Stimulated activated CD8-positive, alpha-beta memory T cell treated with anti-CD3 and anti-CD28 coated beads, Interleukin-15, amount 100 ng/mL, for 4 hours (primary cell): Measurements from ENCODE around the gene LPXN.

Experiments
- DNase-seq, 2 donors: peaks; one replicate each; pipeline ENCODE4 v3.0.0-alpha.2; 2020; ENCODE audit warnings: low read depth in 2 of 2

LPXN gene

GRCh38 chr11:58524232-58525036, 51.2 kb downstream of the LPXN start:
- no peak for DNase-seq

- DNase-seq: no peak
Observed at GRCh38 chr11:58513747-58514367, 61.8 kb downstream of the LPXN start.

GRCh38 chr11:58511636-58512035, 64.0 kb downstream of the LPXN start:
- no peak for DNase-seq

DNA sequence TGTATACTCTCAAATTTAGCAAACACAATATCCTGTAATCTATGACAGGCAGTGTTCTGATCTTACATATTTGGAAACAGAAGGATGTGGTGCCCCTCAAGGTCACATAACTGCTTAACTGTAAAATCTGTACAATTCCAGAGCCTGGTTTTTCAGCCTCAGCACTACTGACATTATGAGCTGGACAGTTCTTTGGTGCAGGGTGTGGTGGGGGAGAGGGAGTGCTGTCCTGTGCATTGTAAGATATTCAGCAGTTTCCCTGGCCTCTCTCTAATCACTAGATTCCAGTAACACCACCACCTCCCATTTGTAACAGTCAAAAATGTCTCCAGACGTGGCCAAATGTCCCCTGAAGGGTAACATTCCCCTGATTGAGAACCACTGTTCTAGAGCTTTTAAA, 65.9 kb downstream of the LPXN start:
- no peak for DNase-seq

- DNase-seq: no peak
Observed at GRCh38 chr11:58508814-58509213, 66.8 kb downstream of the LPXN start.

DNA sequence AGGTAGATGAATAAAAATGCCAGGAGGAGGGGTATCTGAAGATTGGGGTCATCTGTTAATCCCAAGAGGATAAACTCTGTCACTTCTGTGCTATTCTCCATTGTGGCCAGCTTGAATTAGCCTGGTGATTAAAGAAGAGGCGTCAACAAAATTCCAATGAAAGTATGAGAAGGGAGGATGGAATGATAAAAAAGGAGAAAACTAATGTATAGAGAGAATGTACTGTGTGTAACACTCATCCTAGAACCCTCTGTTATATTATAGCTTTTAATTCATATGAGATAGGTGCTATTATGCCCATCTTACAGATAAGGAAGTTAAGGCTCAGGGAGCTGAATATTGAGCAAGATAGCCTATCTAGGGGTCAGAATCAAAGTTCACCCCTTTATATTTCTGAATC, 67.7 kb downstream of the LPXN start, which contains the start of gene OR5B21:
OR5B21 (minus strand) TSS at position 101 of the 400 bp plus-strand sequence; CDS start at position 101, 0 bp downstream.
- DNase-seq: no peak

- DNase-seq: no peak
Observed at GRCh38 chr11:58507355-58507754, 68.3 kb downstream of the LPXN start.

DNA sequence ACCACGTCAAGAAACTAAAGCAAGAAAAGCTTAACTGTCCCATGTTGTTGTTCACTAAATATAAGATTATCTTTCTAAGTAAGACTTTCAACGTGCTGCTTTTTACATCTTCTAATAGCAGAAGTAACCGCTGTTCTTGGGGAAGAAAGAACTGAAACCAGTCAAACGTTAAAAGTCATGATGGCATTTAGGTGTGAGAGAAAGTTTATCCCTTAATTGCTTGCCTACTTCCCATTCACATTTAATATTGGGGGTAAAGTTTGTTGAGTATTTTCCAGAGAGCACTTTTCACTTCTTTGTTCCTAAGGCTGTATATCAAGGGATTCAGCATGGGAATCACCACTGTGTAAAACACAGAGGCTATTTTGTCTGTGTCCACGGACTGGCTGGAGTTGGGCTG, 68.7 kb downstream of the LPXN start:
- no peak for DNase-seq

- no peak for DNase-seq
Observed at GRCh38 chr11:58505849-58506248, 69.8 kb downstream of the LPXN start.

GRCh38 chr11:58504232-58504631, 71.4 kb downstream of the LPXN start:
- DNase-seq: no peak

DNA sequence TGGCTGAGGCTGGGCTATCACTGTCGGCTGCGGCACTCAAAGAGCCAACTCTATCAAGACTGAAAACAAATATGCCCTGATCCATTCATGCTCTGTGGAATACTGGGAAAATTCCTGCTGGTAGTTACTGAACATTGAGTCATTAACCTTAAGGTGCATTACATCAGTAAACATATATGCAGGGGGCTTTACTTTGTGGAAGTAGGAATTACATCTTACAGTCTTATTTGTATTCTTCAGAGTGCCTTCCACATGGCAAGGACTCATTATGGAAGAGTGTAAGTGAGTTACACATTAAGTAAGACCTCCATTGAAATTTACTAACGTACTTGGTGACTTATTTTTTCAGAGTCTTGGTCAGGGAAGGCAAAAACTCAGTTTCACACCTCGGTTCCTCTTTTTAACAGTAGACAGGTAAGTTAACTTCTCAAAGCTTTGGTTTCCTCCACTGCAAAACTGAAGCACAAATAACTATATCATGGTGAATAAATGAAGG, 72.2 kb downstream of the LPXN start:
- DNase-seq: no peak

DNA sequence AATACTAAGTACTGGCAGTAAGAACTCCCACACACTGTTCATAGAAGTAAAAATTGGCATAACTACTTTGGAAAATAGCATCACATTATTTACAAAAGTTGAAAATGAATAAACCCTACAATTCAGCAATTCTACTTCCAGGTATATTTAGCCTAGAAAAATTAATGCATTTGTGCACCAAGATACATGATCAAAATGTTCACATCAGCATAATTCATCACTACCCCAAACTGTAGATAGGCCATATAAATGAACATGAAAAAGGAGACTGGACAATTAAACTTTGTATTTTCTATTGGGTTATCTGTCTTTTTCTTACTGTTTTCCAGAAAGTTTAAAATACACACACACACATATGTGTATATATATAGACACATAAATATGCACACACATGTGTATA, 73.7 kb downstream of the LPXN start:
- no peak for DNase-seq

DNA sequence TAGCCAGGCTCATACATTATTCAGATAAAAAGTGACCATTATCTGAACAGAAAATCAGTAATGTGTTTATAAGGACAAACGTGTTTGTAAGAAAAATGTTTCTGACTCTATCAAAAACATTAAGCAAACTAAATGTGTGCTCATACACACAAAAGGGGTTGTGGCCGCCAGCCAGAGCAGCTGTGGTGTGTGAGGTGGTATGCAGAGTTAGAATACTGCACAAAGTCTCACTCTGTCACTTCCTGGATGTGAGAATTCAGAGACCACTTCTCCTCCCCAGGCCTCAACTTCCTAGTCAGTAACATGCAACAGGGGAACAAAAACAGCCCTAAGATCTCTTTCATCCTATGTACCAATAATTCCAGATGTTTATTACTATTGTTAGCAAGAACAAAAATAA, 77.2 kb downstream of the LPXN start:
- DNase-seq: no peak

- DNase-seq: no peak
Observed at GRCh38 chr11:58497951-58498350, 77.7 kb downstream of the LPXN start.

GRCh38 chr11:58495906-58496305, 79.8 kb downstream of the LPXN start:
- no peak for DNase-seq

GRCh38 chr11:58494101-58494500, 81.6 kb downstream of the LPXN start:
- DNase-seq: no peak

GRCh38 chr11:58493676-58494075, 82.0 kb downstream of the LPXN start:
- DNase-seq: no peak

- DNase-seq: no peak
Observed at GRCh38 chr11:58490827-58491226, 84.8 kb downstream of the LPXN start.

- DNase-seq: no peak
Observed at GRCh38 chr11:58487170-58487569, 88.5 kb downstream of the LPXN start.

GRCh38 chr11:58485961-58486360, 89.7 kb downstream of the LPXN start:
- DNase-seq: no peak
